Heart left ventricle (tissue), 13 donors: ENCODE measurements around the gene CHCHD5.
A peak's percentile ranks its signal among the peaks of the same experiment; 100 is the strongest.

Source experiments
- POLR2A ChIP-seq, 2 donors: fragments of 450-650 bp; IDR thresholded peaks; one replicate each; pipeline ENCODE4 v1.6.1; 2017; ENCODE audit warnings: antibody characterized with exemption in 2 of 2, mild to moderate bottlenecking in 2 of 2, moderate library complexity in 2 of 2
- TF ChIP-seq, protein P1 (sequence below), 12 donors: fragments of 200-600 bp; sonication (generic) in 4 of 12; IDR thresholded peaks; one replicate each; pipeline versions ENCODE4 v1.5.0 to v1.8.0; 2018 to 2022; ENCODE audit warnings: antibody characterized with exemption in 12 of 12, mild to moderate bottlenecking in 5 of 12
- donor health status: ischemic (EF 13 %, LVEDD 7.1; RV severe dilation, severe dysfunction).
- donor health status: DM: no; HTN: yes; CAD: no.
- donor health status: DM: no; HTN: no; CAD: no.
- donor health status: ischemic (EF 25% LVEDD 6.9; RV normal size, moderate dysfunction).
- donor health status: ischemic (EF 25% LVEDD 5.7; RV mildly dilated, moderate dysfunction).
- donor health status: ischemic (EF 35%, LVEDD 5.7; RV mildly dilated, moderate dysfunction).
- donor health status: nonischemic (EF 11% LVEDD 7.7; RV severe dilation, severe dysfunction).
- donor health status: DM: yes; HTN: yes; CAD: no.
- donor health status: PGD.
- donor health status: ischemic (EF 29% LVEDD 5.4; RV normal size, mild dysfunction).
- donor health status: nonischemic (EF 23%, LVEDD 6.1; RV moderate dilation, normal function).

DNA sequence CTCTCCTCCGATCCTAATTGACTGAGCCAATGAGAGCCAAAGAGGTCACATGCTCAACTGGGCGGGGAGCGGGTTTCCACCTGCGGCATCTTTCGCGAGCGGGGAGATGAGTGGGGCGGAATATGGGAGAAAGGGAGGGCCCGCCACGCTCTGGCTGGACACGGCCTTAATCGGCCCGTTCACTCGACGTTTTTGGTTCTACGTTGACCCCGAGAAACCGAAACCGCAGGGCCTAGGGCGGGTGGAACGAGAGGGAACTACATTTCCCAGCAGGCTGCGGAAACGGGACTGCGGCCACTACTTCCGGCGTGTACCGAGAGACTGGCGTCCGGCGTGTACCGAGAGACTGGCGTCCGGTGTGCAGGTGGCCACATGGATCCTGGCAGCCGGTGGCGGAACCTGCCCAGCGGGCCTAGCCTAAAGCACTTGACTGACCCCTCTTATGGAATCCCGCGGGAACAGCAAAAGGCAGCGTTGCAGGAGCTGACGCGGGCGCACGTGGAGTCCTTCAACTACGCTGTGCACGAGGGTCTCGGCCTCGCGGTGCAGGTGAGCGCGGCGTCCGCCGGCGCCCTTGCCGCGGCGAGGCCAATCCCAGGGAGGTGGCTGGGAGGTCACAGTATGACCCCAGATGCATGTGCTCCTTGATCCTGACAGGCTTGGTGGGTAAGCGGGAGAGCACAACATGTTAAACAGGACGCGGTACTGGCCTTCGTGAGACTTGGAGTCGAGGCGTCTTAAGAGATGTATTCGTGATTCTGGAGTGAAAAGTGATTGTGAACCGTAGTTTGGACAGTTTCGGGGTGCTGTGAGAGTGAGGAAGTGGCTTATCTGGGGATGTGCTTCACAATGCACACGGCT lies 42.1 kb upstream of the CHCHD5 start, which contains the start of gene POLR1B:
- TF ChIP-seq, protein P1, sequence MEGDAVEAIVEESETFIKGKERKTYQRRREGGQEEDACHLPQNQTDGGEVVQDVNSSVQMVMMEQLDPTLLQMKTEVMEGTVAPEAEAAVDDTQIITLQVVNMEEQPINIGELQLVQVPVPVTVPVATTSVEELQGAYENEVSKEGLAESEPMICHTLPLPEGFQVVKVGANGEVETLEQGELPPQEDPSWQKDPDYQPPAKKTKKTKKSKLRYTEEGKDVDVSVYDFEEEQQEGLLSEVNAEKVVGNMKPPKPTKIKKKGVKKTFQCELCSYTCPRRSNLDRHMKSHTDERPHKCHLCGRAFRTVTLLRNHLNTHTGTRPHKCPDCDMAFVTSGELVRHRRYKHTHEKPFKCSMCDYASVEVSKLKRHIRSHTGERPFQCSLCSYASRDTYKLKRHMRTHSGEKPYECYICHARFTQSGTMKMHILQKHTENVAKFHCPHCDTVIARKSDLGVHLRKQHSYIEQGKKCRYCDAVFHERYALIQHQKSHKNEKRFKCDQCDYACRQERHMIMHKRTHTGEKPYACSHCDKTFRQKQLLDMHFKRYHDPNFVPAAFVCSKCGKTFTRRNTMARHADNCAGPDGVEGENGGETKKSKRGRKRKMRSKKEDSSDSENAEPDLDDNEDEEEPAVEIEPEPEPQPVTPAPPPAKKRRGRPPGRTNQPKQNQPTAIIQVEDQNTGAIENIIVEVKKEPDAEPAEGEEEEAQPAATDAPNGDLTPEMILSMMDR (IDR thresholded peaks at IDR 0.05): no peak
- peak in 1 of 2 donors; percentile 28 for TF ChIP-seq POLR2A (IDR thresholded peaks at IDR 0.05)
